Hepatocyte (in vitro differentiated cells): ENCODE results near the gene SERPINF2. TPM values are rescaled to one million over a fixed set of nuclear protein-coding genes. Genes with fewer than 3 reads are reported as not detected.

Experiments
- DNase-seq: peaks from one replicate; pipeline ENCODE4 v3.0.0-alpha.2; 2016; ENCODE audit warnings: low spot score
- H2AFZ ChIP-seq: fragments of 200-600 bp; sonication (generic); 2 replicates; pipeline ENCODE4 v1.6.0; 2016; ENCODE audit warnings: antibody characterized with exemption, mild to moderate bottlenecking
- H3K27ac ChIP-seq: fragments of 200-600 bp; sonication (generic); 2 replicates; pipeline ENCODE4 v1.5.1; 2016; ENCODE audit warnings: mild to moderate bottlenecking
- H3K27me3 ChIP-seq: fragments of 200-600 bp; sonication (generic); 2 replicates; pipeline ENCODE4 v1.6.1; 2016
- H3K36me3 ChIP-seq: fragments of 200-600 bp; sonication (generic); replicated peaks from 2 replicates; pipeline ENCODE4 v1.5.1; 2016; ENCODE audit warnings: low read depth; ENCODE audit not compliant: insufficient read depth
- H3K4me1 ChIP-seq: fragments of 200-600 bp; sonication (generic); 2 replicates; pipeline ENCODE4 v1.5.1; 2016; ENCODE audit warnings: mild to moderate bottlenecking, moderate library complexity; ENCODE audit not compliant: insufficient read depth
- H3K4me2 ChIP-seq: fragments of 200-600 bp; sonication (generic); 2 replicates; pipeline ENCODE4 v1.6.0; 2016
- H3K4me3 ChIP-seq: fragments of 200-600 bp; sonication (generic); 2 replicates; pipeline ENCODE4 v1.5.1; 2016; ENCODE audit warnings: mild to moderate bottlenecking
- H3K79me2 ChIP-seq: fragments of 200-600 bp; sonication (generic); 2 replicates; pipeline ENCODE4 v1.6.0; 2017; ENCODE audit warnings: mild to moderate bottlenecking
- H3K9me2 ChIP-seq: fragments of 200-600 bp; sonication (generic); replicated peaks from 2 replicates; pipeline ENCODE4 v1.6.0; 2017; ENCODE audit warnings: mild to moderate bottlenecking; ENCODE audit not compliant: insufficient read depth
- H3K9me3 ChIP-seq: fragments of 200-600 bp; sonication (generic); 2 replicates; pipeline ENCODE4 v1.5.1; 2016; ENCODE audit warnings: low read depth, mild to moderate bottlenecking
- H4K20me1 ChIP-seq: fragments of 200-600 bp; sonication (generic); 2 replicates; pipeline ENCODE4 v1.6.0; 2016; ENCODE audit warnings: mild to moderate bottlenecking; ENCODE audit not compliant: insufficient read depth, poor library complexity, severe bottlenecking
- EZH2 ChIP-seq: fragments of 200-600 bp; sonication (generic); IDR thresholded peaks from 2 replicates; pipeline ENCODE4 v1.6.1; 2016; ENCODE audit warnings: antibody characterized with exemption, mild to moderate bottlenecking, borderline replicate concordance
- EZH2phosphoT487 ChIP-seq: fragments of 200-600 bp; sonication (generic); IDR thresholded peaks from one replicate; pipeline ENCODE4 v1.6.1; 2018; ENCODE audit warnings: antibody characterized with exemption, mild to moderate bottlenecking, low read depth, moderate library complexity; ENCODE audit not compliant: unreplicated experiment, severe bottlenecking
- WGBS: methylation state at CpG from one replicate; pipeline ENCODE4 v1.1.6; 2016; ENCODE audit warnings: low lambda C conversion rate; ENCODE audit errors: missing lambda C conversion rate; 5-methylcytosine and 5-hydroxymethylcytosine counted together
- polyA plus RNA-seq: library from polyadenylated mRNA; unstranded; fragments of >200 nt; fragmentation: Nextera tagmentation; extraction: Ambion mirVana; gene quantifications from 2 replicates; pipeline ENCODE4 v1.2.1, GENCODE V29; 2016
- total RNA-seq: library from RNA; depleted of rRNA; stranded (reverse); fragments of >200 nt; gene quantifications from 2 replicates; pipeline ENCODE4 v1.2.3, GENCODE V29; 2014
- TF ChIP-seq, protein P1 (sequence below): fragments of 200-600 bp; sonication (generic); IDR thresholded peaks from 2 replicates; pipeline ENCODE4 v1.5.1; 2016; ENCODE audit warnings: antibody characterized with exemption, mild to moderate bottlenecking; ENCODE audit not compliant: poor library complexity

SERPINF2 gene
- total and polyA plus RNA-seq, 2 experiments from 2014 or later: 127 to 164 TPM

DNA sequence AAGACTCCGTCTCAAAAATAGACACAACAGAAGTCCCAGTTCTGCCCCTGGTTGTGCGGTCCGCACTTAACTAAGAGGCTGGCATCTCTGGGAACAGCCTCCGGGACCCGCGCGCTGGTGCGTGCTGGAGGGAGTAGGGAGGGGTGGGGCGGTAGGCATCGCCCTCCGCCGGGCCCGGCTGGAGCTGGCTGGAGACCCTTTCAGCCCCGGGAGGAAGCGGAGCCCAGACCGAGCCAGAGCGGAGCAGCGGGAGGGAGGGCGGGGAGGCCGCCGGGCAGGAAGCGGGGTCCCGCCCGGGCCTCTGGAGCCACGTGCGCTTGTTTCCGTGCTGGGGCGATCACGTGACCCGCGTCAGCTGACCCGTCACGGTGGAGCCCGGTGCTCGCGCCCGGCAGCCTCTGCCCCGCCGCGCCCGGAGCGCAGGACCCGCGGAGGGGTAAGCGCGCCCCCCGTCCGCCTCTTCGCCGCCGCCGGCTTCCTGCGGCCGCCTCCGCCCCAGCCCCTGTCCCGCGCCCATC, 18.3 kb upstream of the SERPINF2 start, which contains the start of gene WDR81:
WDR81 (plus strand) TSS at position 354 of the 518 bp plus-strand sequence. CDS start 256 bp downstream, outside the sequence.
- peaks cover 15% of the 10 kb centered on the region for H3K4me1 ChIP-seq

DNA sequence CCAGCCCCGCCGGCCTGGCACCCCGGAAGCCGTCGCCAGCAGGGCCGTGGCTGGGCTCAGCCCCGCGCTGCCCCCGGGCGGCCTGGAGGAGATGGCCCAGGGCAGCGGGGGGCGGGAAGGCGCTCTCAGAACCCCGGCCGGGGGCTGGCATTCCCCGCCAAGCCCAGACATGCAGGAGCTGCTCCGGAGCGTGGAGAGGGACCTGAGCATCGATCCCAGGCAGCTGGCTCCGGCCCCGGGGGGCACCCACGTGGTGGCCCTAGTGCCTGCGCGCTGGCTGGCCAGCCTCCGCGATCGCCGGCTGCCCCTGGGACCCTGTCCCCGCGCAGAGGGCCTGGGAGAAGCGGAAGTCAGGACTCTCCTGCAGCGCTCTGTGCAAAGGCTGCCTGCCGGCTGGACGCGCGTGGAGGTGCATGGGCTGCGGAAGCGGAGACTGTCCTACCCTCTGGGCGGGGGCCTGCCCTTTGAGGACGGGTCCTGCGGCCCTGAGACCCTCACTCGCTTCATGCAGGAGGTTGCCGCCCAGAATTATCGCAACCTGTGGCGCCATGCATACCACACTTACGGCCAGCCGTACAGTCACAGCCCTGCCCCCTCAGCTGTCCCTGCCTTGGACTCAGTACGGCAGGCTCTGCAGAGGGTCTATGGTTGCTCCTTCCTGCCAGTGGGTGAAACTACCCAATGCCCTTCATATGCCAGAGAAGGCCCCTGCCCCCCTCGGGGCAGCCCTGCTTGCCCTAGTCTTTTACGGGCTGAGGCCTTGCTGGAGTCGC, 17.6 kb upstream of the SERPINF2 start:
- H3K27me3 ChIP-seq: no peaks in the 10 kb centered on the region
- H2AFZ ChIP-seq: peak overlapping the region; percentile 99
- H3K4me3 ChIP-seq: peak overlapping the region; percentile 62
- H3K36me3 ChIP-seq: no peaks in the 10 kb centered on the region
- H3K4me2 ChIP-seq: peak overlapping the region; percentile 100
- no peak for DNase-seq
- H3K4me1 ChIP-seq: peaks cover 18% of the 10 kb centered on the region
- H3K27ac ChIP-seq: peak overlapping the region; percentile 54
- no peaks in the 10 kb centered on the region for H3K9me2 ChIP-seq
- H3K9me3 ChIP-seq: no peaks in the 10 kb centered on the region
- peaks cover 27% of the 10 kb centered on the region for H3K79me2 ChIP-seq
- WGBS: 40% methylated on average over 30 of the region's 51 CpGs
- no peaks in the 10 kb centered on the region for H4K20me1 ChIP-seq
- TF ChIP-seq, protein P1, sequence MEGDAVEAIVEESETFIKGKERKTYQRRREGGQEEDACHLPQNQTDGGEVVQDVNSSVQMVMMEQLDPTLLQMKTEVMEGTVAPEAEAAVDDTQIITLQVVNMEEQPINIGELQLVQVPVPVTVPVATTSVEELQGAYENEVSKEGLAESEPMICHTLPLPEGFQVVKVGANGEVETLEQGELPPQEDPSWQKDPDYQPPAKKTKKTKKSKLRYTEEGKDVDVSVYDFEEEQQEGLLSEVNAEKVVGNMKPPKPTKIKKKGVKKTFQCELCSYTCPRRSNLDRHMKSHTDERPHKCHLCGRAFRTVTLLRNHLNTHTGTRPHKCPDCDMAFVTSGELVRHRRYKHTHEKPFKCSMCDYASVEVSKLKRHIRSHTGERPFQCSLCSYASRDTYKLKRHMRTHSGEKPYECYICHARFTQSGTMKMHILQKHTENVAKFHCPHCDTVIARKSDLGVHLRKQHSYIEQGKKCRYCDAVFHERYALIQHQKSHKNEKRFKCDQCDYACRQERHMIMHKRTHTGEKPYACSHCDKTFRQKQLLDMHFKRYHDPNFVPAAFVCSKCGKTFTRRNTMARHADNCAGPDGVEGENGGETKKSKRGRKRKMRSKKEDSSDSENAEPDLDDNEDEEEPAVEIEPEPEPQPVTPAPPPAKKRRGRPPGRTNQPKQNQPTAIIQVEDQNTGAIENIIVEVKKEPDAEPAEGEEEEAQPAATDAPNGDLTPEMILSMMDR: no peak
- TF ChIP-seq EZH2phosphoT487 (no peak), EZH2 (no peak)

More for the DNA sequence above, 18.3 kb upstream of the SERPINF2 start, which contains the start of gene WDR81:
- peak within 1 kb of the TSS; percentile 100 for H3K4me2 ChIP-seq
- no peaks in the 10 kb centered on the region for H3K9me2 ChIP-seq
- H3K79me2 ChIP-seq: peaks cover 27% of the 10 kb centered on the region
- TF ChIP-seq, protein P1: no peak
- no peaks in the 10 kb centered on the region for H3K27me3 ChIP-seq
- WGBS: 5% methylated on average over 3 of the region's 57 CpGs
- peak within 1 kb of the TSS; percentile 80 for H3K27ac ChIP-seq
- no peaks in the 10 kb centered on the region for H3K9me3 ChIP-seq
- peak within 1 kb of the TSS; percentile 99 for H2AFZ ChIP-seq
- H3K36me3 ChIP-seq: no peaks in the 10 kb centered on the region
- H4K20me1 ChIP-seq: no peaks in the 10 kb centered on the region
- peak; percentile 95 for DNase-seq
- H3K4me3 ChIP-seq: peak within 1 kb of the TSS; percentile 62

DNA sequence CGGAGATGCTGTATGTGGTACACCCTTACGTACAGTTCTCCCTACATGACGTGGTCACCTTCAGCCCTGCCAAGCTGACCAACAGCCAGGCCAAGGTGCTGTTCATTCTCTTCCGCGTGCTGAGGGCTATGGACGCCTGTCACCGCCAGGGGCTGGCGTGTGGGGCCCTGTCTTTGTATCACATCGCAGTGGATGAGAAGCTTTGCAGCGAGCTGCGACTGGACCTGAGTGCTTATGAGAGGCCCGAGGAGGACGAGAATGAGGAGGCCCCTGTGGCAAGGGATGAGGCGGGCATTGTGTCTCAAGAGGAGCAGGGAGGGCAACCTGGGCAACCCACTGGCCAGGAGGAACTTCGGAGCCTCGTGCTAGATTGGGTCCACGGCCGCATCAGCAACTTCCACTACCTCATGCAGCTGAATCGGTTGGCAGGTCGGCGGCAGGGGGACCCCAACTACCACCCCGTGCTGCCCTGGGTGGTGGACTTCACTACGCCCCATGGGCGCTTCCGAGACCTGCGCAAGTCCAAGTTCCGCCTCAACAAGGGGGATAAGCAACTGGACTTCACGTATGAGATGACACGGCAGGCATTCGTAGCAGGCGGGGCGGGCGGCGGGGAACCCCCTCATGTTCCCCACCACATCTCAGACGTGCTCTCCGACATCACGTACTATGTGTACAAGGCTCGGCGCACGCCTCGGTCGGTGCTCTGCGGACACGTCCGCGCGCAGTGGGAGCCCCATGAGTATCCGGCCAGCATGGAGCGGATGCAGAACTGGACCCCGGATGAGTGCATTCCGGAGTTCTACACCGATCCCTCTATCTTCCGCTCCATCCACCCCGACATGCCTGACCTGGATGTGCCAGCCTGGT, 16.8 kb upstream of the SERPINF2 start:
- H3K4me1 ChIP-seq: peaks cover 23% of the 10 kb centered on the region
- no peaks in the 10 kb centered on the region for H3K9me3 ChIP-seq
- no peak overlapping the region for H3K27ac ChIP-seq
- H3K9me2 ChIP-seq: no peaks in the 10 kb centered on the region
- no peaks in the 10 kb centered on the region for H4K20me1 ChIP-seq
- H3K36me3 ChIP-seq: no peaks in the 10 kb centered on the region
- peaks cover 27% of the 10 kb centered on the region for H3K79me2 ChIP-seq
- peak overlapping the region; percentile 100 for H3K4me2 ChIP-seq
- no peak overlapping the region for H3K4me3 ChIP-seq
- no peak for DNase-seq
- no peak overlapping the region for H2AFZ ChIP-seq
- no peaks in the 10 kb centered on the region for H3K27me3 ChIP-seq
- TF ChIP-seq, protein P1: no peak
- TF ChIP-seq EZH2 (no peak), EZH2phosphoT487 (no peak)
- 97% methylated on average over 50 of the region's 54 CpGs for WGBS
